IPS-18a (cell line): ENCODE results near the gene ADAMTS1.
A peak's percentile ranks its signal among the peaks of the same experiment; 100 is the strongest.
"Not testable (repeated sequence)": the region's sequence is repeated elsewhere in the genome, so short reads cannot be mapped to it uniquely, and the experiment has no call there.

ENCODE experiments used
- H3K27ac ChIP-seq: one replicate; pipeline ENCODE4 v1.5.1; 2013; ENCODE audit warnings: low read length
- H3K27me3 ChIP-seq: one replicate; pipeline ENCODE4 v1.6.1; 2013; ENCODE audit warnings: mild to moderate bottlenecking, low read length; ENCODE audit not compliant: control insufficient read depth, insufficient read depth
- H3K36me3 ChIP-seq: one replicate; pipeline ENCODE4 v1.6.1; 2013; ENCODE audit warnings: low read depth, low read length; ENCODE audit not compliant: control insufficient read depth
- H3K4me1 ChIP-seq: one replicate; pipeline ENCODE4 v1.6.1; 2013; ENCODE audit warnings: low read depth, low read length; ENCODE audit not compliant: control insufficient read depth
- H3K4me3 ChIP-seq: one replicate; pipeline ENCODE4 v1.5.1; 2013; ENCODE audit warnings: low read length
- H3K9ac ChIP-seq: one replicate; pipeline ENCODE4 v1.6.1; 2013; ENCODE audit warnings: mild to moderate bottlenecking, low read length, moderate library complexity
- H3K9me3 ChIP-seq: one replicate; pipeline ENCODE4 v1.6.1; 2013; ENCODE audit warnings: low read depth, low read length; ENCODE audit not compliant: control insufficient read depth

ADAMTS1 gene

GRCh38 chr21:26854695-26855094 lies 9.5 kb upstream of the ADAMTS1 start:
- peaks cover 27% of the 10 kb centered on the region for H3K4me1 ChIP-seq
- H3K27me3 ChIP-seq, H3K36me3 ChIP-seq, H3K9me3 ChIP-seq, H3K4me3 ChIP-seq, H3K27ac ChIP-seq, H3K9ac ChIP-seq: not testable (repeated sequence)

GRCh38 chr21:26852423-26852822 lies 7.2 kb upstream of the ADAMTS1 start:
- no peak overlapping the region for H3K4me3 ChIP-seq
- H3K4me1 ChIP-seq = peaks cover 27% of the 10 kb centered on the region
- H3K9ac ChIP-seq = no peak overlapping the region
- H3K9me3 ChIP-seq = no peaks in the 10 kb centered on the region
- H3K27me3 ChIP-seq = peaks cover 9% of the 10 kb centered on the region
- no peak overlapping the region for H3K27ac ChIP-seq
- H3K36me3 ChIP-seq = no peaks in the 10 kb centered on the region

GRCh38 chr21:26851109-26851944 lies 6.1 kb upstream of the ADAMTS1 start:
- H3K4me1 ChIP-seq = peaks cover 22% of the 10 kb centered on the region
- peaks cover 16% of the 10 kb centered on the region for H3K27me3 ChIP-seq
- H3K36me3 ChIP-seq = no peaks in the 10 kb centered on the region
- no peak overlapping the region for H3K27ac ChIP-seq
- H3K9me3 ChIP-seq = no peaks in the 10 kb centered on the region
- H3K4me3 ChIP-seq = no peak overlapping the region
- no peak overlapping the region for H3K9ac ChIP-seq

GRCh38 chr21:26850116-26850643 lies 5.0 kb upstream of the ADAMTS1 start:
- H3K9ac ChIP-seq = no peak overlapping the region

GRCh38 chr21:26849428-26850115 lies 4.4 kb upstream of the ADAMTS1 start:
- no peak overlapping the region for H3K4me3 ChIP-seq
- peaks cover 16% of the 10 kb centered on the region for H3K27me3 ChIP-seq
- no peak overlapping the region for H3K9ac ChIP-seq
- H3K4me1 ChIP-seq = peaks cover 22% of the 10 kb centered on the region
- H3K27ac ChIP-seq = no peak overlapping the region
- H3K36me3 ChIP-seq = no peaks in the 10 kb centered on the region
- no peaks in the 10 kb centered on the region for H3K9me3 ChIP-seq

More at GRCh38 chr21:26850116-26850643, 5.0 kb upstream of the ADAMTS1 start:
- no peak overlapping the region for H3K4me3 ChIP-seq
- H3K36me3 ChIP-seq = no peaks in the 10 kb centered on the region
- H3K4me1 ChIP-seq = peaks cover 22% of the 10 kb centered on the region
- H3K27me3 ChIP-seq = peaks cover 16% of the 10 kb centered on the region
- H3K9me3 ChIP-seq = no peaks in the 10 kb centered on the region
- H3K27ac ChIP-seq = no peak overlapping the region

GRCh38 chr21:26847921-26848320 lies 2.7 kb upstream of the ADAMTS1 start:
- no peaks in the 10 kb centered on the region for H3K36me3 ChIP-seq
- no peak overlapping the region for H3K9ac ChIP-seq
- no peaks in the 10 kb centered on the region for H3K9me3 ChIP-seq
- H3K27ac ChIP-seq = no peak overlapping the region
- no peak overlapping the region for H3K4me3 ChIP-seq
- H3K27me3 ChIP-seq = peaks cover 22% of the 10 kb centered on the region
- peaks cover 25% of the 10 kb centered on the region for H3K4me1 ChIP-seq

- H3K4me3 ChIP-seq = peak overlapping the region; percentile 87
- H3K36me3 ChIP-seq = peaks cover 7% of the 10 kb centered on the region
- peaks cover 25% of the 10 kb centered on the region for H3K4me1 ChIP-seq
- peaks cover 22% of the 10 kb centered on the region for H3K27me3 ChIP-seq
- H3K9ac ChIP-seq = peak overlapping the region; percentile 81
- no peaks in the 10 kb centered on the region for H3K9me3 ChIP-seq
- no peak overlapping the region for H3K27ac ChIP-seq
Measured at GRCh38 chr21:26847002-26847401, 1.8 kb upstream of the ADAMTS1 start.

- Histone ChIP-seq H3K4me3 (peak overlapping the region; percentile 87), H3K9me3 (no peaks in the 10 kb centered on the region), H3K27ac (no peak overlapping the region), H3K4me1 (peaks cover 18% of the 10 kb centered on the region), H3K27me3 (peaks cover 22% of the 10 kb centered on the region), H3K9ac (peak overlapping the region; percentile 81), H3K36me3 (peaks cover 12% of the 10 kb centered on the region)
Measured at GRCh38 chr21:26846036-26846931, 1.1 kb upstream of the ADAMTS1 start.

- Histone ChIP-seq H3K27ac (no peak overlapping the region), H3K9ac (peak overlapping the region; percentile 81), H3K4me3 (peak overlapping the region; percentile 87), H3K4me1 (peaks cover 12% of the 10 kb centered on the region), H3K27me3 (peaks cover 22% of the 10 kb centered on the region), H3K36me3 (peaks cover 16% of the 10 kb centered on the region), H3K9me3 (no peaks in the 10 kb centered on the region)
Measured at GRCh38 chr21:26845759-26846035, 488 bp upstream of the ADAMTS1 start.

GRCh38 chr21:26844258-26845065 lies 747 bp downstream of the ADAMTS1 start:
- Histone ChIP-seq H3K36me3 (peaks cover 28% of the 10 kb centered on the region), H3K9ac (peak overlapping the region; percentile 81), H3K27me3 (peaks cover 22% of the 10 kb centered on the region), H3K4me3 (peak overlapping the region; percentile 87), H3K9me3 (no peaks in the 10 kb centered on the region), H3K27ac (no peak overlapping the region), H3K4me1 (peaks cover 12% of the 10 kb centered on the region)
